Stimulated activated CD4-positive, alpha-beta T cell treated with anti-CD3 and anti-CD28 coated beads, Interleukin-2, amount 100 ng/mL, for 4 hours (primary cell): Measurements from ENCODE around the gene BTF3L4.
"Not testable (repeated sequence)": the region's sequence is repeated elsewhere in the genome, so short reads cannot be mapped to it uniquely, and the experiment has no call there.

ENCODE experiments used
- DNase-seq: peaks from one replicate; pipeline ENCODE4 v3.0.0-alpha.2; 2020; ENCODE audit warnings: low read depth

BTF3L4 gene

GRCh38 chr1:52056163-52056936 lies at the start of gene BTF3L4:
Gene BTF3L4, plus strand, starts transcription at chr1:52056295. Its CDS starts 3,553 bp downstream, at chr1:52059848.
- DNase-seq, result peak; percentile 88

GRCh38 chr1:52007215-52008002 lies 48.7 kb upstream of the BTF3L4 start:
- no peak for DNase-seq

GRCh38 chr1:52008071-52008809 lies 47.9 kb upstream of the BTF3L4 start:
- no peak for DNase-seq

GRCh38 chr1:52022133-52022532 lies 34.0 kb upstream of the BTF3L4 start:
- DNase-seq, result no peak

- DNase-seq, result no peak
These were observed 29.8 kb upstream of the BTF3L4 start for GRCh38 chr1:52026278-52026677.

- no peak for DNase-seq
These were observed 27.8 kb upstream of the BTF3L4 start for GRCh38 chr1:52028328-52028727.

GRCh38 chr1:52028839-52029238 lies 27.3 kb upstream of the BTF3L4 start:
- DNase-seq, result not testable (repeated sequence)

GRCh38 chr1:52032124-52032784 lies 23.8 kb upstream of the BTF3L4 start:
- no peak for DNase-seq

GRCh38 chr1:52032785-52033131 lies 23.3 kb upstream of the BTF3L4 start:
- no peak for DNase-seq

GRCh38 chr1:52033190-52034049 lies 22.7 kb upstream of the BTF3L4 start, which contains the start of gene KTI12:
Gene KTI12, minus strand, starts transcription at chr1:52033810. Its CDS starts 49 bp downstream, at chr1:52033761.
- peak; percentile 78 for DNase-seq

GRCh38 chr1:52034050-52034384 lies 22.1 kb upstream of the BTF3L4 start:
- DNase-seq, result no peak

GRCh38 chr1:52037402-52037814 lies 18.7 kb upstream of the BTF3L4 start:
- no peak for DNase-seq

GRCh38 chr1:52037909-52038308 lies 18.2 kb upstream of the BTF3L4 start:
- DNase-seq, result no peak

- DNase-seq, result no peak
These were observed 14.4 kb upstream of the BTF3L4 start for GRCh38 chr1:52041551-52042185.

GRCh38 chr1:52045236-52045635 lies 10.9 kb upstream of the BTF3L4 start:
- DNase-seq, result no peak

- DNase-seq, result not testable (repeated sequence)
These were observed 10.4 kb upstream of the BTF3L4 start for GRCh38 chr1:52045666-52046195.

- not testable (repeated sequence) for DNase-seq
These were observed 6.8 kb upstream of the BTF3L4 start for GRCh38 chr1:52049337-52049736.

- no peak for DNase-seq
These were observed 2.2 kb upstream of the BTF3L4 start for GRCh38 chr1:52053862-52054261.

GRCh38 chr1:52054496-52055065 lies 1.5 kb upstream of the BTF3L4 start:
- no peak for DNase-seq
